Measurements from ENCODE around the gene LMAN2. TPM values are rescaled to one million over a fixed set of nuclear protein-coding genes. Genes with fewer than 3 reads are reported as not detected.
"Not testable (repeated sequence)": the region's sequence is repeated elsewhere in the genome, so short reads cannot be mapped to it uniquely, and the experiment has no call there.

The LMAN2 gene
- total RNA-seq, 1 donor from 2014 or later: 60.0 TPM

DNA sequence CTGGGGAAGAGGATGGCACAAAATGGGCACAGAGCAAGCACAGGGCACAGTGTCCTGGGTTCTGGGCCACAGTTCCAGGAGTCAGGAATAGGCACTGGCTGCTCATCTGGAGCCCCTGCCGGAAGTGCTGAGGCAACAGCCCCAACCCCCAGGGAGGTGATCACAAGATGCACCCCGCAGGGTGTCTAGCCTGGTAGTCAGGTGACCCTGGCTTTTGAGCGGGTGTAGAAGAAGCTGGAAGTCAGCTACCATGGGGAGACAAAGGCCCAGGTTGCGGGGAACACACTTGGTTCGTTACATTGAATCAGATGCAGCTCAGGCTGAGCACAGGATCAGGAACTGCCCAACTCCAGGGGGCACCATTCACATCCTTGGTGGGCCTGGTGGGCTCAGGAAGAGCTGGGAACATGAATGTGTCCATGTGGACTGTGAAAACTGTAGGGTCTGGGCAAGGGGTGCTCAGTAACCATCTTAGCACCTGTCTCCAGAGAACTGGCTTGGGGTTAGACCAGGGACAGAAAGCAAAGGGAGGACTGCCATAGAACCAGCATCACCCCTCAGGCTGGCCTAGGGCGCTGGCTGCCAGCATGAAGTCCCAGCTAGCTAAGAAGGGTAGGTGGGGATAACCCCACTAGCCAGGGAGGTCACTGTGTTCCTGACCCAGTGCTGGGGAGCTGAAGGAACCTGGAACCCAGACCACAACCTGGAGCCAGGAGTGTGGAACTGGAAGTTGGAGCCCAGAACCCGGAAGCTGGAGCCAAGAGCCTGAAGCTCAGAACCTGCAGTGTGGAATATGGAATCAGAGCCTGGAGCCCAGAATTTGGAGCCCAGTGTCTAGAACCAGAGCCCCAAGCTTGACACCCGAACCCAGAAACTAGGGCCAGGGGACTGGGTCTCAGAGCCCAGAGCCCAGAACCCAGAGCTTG, 26.6 kb upstream of the LMAN2 start:
- no peak overlapping the region for H3K4me3 ChIP-seq
- no peaks in the 10 kb centered on the region for H3K4me1 ChIP-seq
- DNase-seq: no peak
- TF ChIP-seq CTCF (IDR thresholded peaks at IDR 0.05; ENCODE audit: borderline replicate concordance): no peak
- no peaks in the 10 kb centered on the region for H3K9me3 ChIP-seq (replicated peaks)
- H3K36me3 ChIP-seq: no peaks in the 10 kb centered on the region
- no peak overlapping the region for H3K27ac ChIP-seq (replicated peaks)
- intact Hi-C loops (cut with micrococcal nuclease): no loop called here
- H3K27me3 ChIP-seq (ENCODE audit: low read depth): peaks cover 51% of the 10 kb centered on the region

GRCh38 chr5:177376107-177376506, 24.6 kb upstream of the LMAN2 start:
- DNase-seq: no peak
- Histone ChIP-seq H3K36me3 (no peaks in the 10 kb centered on the region), H3K27me3 (ENCODE audit: low read depth) (peaks cover 37% of the 10 kb centered on the region), H3K27ac (replicated peaks) (no peak overlapping the region), H3K9me3 (replicated peaks) (no peaks in the 10 kb centered on the region), H3K4me3 (no peak overlapping the region), H3K4me1 (peaks cover 5% of the 10 kb centered on the region)
- TF ChIP-seq CTCF (IDR thresholded peaks at IDR 0.05; ENCODE audit: borderline replicate concordance): no peak
- intact Hi-C loops (cut with micrococcal nuclease): no loop called here

GRCh38 chr5:177375516-177375915, 24.0 kb upstream of the LMAN2 start:
- H3K9me3 ChIP-seq (replicated peaks); H3K27ac ChIP-seq (replicated peaks); DNase-seq; H3K4me3 ChIP-seq; H3K36me3 ChIP-seq; intact Hi-C loops (cut with micrococcal nuclease); H3K4me1 ChIP-seq: not testable (repeated sequence)
- peaks cover 31% of the 10 kb centered on the region for H3K27me3 ChIP-seq (ENCODE audit: low read depth)

DNA sequence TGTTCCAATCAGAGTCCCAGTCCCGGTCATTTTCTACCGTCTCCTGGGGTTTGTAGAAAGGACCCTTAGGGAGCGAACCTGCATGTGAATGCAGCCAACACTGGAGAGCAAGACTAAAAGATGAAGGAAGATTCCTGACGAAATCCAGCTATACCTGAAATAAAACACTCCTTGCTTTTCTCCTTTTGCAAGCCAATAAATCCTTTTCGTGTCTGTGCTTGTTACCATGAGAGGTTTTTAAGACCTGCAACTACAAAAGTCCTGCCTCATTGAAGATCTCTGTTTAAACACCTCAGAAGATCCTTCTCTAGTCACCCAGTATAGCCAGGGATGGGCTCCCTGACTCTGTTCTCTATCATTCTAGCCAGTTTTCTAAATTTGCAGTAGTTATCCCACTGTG, 22.7 kb upstream of the LMAN2 start:
- peaks cover 19% of the 10 kb centered on the region for H3K4me1 ChIP-seq
- peaks cover 25% of the 10 kb centered on the region for H3K27me3 ChIP-seq (ENCODE audit: low read depth)
- no peak overlapping the region for H3K4me3 ChIP-seq
- DNase-seq: no peak
- no peaks in the 10 kb centered on the region for H3K9me3 ChIP-seq (replicated peaks)
- H3K27ac ChIP-seq (replicated peaks): no peak overlapping the region
- no peak for TF ChIP-seq CTCF (IDR thresholded peaks at IDR 0.05; ENCODE audit: borderline replicate concordance)
- intact Hi-C loops (cut with micrococcal nuclease): no loop called here
- no peaks in the 10 kb centered on the region for H3K36me3 ChIP-seq

GRCh38 chr5:177373806-177374205, 22.3 kb upstream of the LMAN2 start:
- Histone ChIP-seq H3K27me3 (ENCODE audit: low read depth) (peaks cover 25% of the 10 kb centered on the region), H3K4me3 (no peak overlapping the region), H3K36me3 (no peaks in the 10 kb centered on the region), H3K9me3 (replicated peaks) (no peaks in the 10 kb centered on the region), H3K4me1 (peaks cover 19% of the 10 kb centered on the region), H3K27ac (replicated peaks) (no peak overlapping the region)
- no peak for TF ChIP-seq CTCF (IDR thresholded peaks at IDR 0.05; ENCODE audit: borderline replicate concordance)
- DNase-seq: no peak
- intact Hi-C loops (cut with micrococcal nuclease): no loop called here

DNA sequence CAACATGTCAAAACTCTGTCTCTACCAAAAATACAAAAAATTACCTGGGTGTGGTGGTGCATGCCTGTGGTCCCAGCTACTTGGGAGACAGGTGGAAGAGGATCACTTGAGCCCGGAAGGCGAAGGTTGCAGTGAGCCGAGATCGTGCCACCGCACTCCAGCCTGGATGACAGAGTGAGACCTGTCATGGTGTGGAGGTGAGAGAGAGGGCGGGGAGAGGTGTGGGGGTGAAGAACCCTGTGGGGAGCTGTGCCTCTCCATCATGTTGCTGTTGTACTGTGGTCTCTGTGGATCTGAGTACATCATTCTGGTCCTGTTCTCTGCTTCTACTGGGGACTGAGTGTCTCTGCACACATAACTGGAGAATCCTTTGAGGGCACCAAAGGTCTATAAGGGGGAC, 21.4 kb upstream of the LMAN2 start:
- H3K27ac ChIP-seq (replicated peaks): no peak overlapping the region

More for the DNA sequence above, 21.4 kb upstream of the LMAN2 start:
- intact Hi-C loops (cut with micrococcal nuclease): no loop called here
- Histone ChIP-seq H3K27me3 (ENCODE audit: low read depth) (peaks cover 22% of the 10 kb centered on the region), H3K4me1 (peaks cover 23% of the 10 kb centered on the region), H3K9me3 (replicated peaks) (no peaks in the 10 kb centered on the region), H3K4me3 (no peak overlapping the region), H3K36me3 (no peaks in the 10 kb centered on the region)
- no peak for DNase-seq
- no peak for TF ChIP-seq CTCF (IDR thresholded peaks at IDR 0.05; ENCODE audit: borderline replicate concordance)

All from left ventricle myocardium inferior (tissue), 1 donor.